T47D (cell line): ENCODE data around the gene SYT1.

Source experiments
- DNase-seq, 2 experiments: peaks; one replicate each; pipeline versions ENCODE4 v3.0.0 to v3.0.0-alpha.2; 2011 to 2012; ENCODE audit warnings: low read depth in 1 of 2, low spot score in 1 of 2
- JUND ChIP-seq: IDR thresholded peaks from 2 replicates; pipeline ENCODE4 v1.6.1; 2012; ENCODE audit warnings: low read depth
- in situ Hi-C: cut with HindIII; loops from 2 replicates; pipeline ENCODE4 v1.10.0; 2016; ENCODE audit warnings: low sequenced_read_pairs, low pct_unique_long_range_greater_than_20kb

Gene SYT1

DNA sequence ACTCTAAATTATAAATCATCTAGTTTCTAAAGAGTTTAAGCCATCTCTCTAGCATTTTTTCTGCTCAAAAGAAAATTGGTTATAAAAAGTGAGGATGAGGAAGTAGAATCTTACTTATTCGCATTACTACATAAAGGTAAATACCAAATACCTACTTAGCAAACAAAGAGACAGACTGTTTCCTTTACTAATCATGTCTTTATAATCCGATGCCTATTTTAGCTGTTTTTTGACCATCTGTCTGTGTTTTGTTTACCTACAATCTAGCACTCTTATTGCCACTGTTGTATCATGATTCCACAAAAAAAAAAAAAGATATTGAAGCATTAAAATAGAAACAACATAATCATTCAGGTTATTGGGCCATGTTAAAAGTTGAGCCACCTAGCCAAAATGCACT is 430.0 kb downstream of the SYT1 start:
- DNase-seq, result no peak
- peak; percentile 44; the same call in 1 of the 2 replicates for TF ChIP-seq JUND
- in situ Hi-C loops, result no loop called here

DNA sequence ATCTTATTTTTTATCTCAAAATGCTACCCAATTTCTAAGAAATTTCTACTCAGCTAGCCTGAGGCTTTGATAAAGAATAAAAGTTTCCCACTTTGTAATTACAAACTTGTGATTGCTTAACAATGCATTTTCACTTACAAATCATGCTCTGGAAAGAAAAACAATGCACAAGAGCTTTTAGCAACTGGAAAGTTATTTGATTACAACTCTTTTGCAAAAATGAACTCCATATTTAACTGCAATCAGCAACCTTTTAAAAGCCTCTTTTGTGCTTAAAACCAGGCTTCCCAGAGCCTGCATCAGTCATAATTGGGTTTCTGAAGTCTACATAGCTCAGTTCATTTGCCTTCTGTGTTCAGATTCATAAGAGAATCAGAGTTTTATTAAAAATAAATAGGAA is 431.0 kb downstream of the SYT1 start:
- TF ChIP-seq JUND, result no peak
- in situ Hi-C loops, result no loop called here
- DNase-seq, result no peak

DNA sequence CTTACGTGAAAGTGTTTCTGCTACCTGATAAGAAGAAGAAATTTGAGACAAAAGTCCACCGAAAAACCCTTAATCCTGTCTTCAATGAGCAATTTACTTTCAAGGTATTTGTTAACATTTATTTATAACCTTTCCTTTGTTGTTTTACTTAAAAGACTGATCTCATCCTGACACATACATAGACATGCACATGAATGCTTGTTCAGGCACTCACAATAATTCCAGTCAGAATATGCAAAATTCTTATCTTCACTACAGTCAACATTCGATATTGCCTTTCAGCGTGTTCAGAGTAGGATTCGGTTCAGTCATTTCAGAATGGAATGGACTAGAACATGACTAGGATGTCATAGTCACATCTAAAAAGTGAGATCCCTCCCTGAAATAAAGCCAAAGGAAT is 431.6 kb downstream of the SYT1 start:
- no peak for DNase-seq
- in situ Hi-C loops, result no loop called here
- no peak for TF ChIP-seq JUND

DNA sequence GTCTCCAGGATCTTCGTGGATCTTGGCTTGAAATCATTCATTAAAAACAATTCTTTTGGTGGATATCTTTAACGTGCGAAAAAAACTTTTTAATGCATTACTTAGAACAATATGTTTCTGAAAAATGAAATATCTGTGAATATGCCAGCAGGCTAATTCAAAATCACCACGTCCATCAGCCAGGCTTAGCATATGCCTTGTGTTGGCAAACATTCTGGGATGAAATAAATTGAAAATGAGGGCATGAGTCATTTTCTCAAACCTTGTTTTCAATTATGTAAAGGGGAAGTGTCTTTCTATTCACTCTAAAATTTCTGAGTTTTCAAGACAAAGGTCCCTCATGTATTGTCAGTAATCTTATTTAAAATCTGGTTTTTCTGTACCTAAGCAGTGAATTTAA is 432.3 kb downstream of the SYT1 start:
- no peak for DNase-seq
- no peak for TF ChIP-seq JUND
- in situ Hi-C loops, result no loop called here

DNA sequence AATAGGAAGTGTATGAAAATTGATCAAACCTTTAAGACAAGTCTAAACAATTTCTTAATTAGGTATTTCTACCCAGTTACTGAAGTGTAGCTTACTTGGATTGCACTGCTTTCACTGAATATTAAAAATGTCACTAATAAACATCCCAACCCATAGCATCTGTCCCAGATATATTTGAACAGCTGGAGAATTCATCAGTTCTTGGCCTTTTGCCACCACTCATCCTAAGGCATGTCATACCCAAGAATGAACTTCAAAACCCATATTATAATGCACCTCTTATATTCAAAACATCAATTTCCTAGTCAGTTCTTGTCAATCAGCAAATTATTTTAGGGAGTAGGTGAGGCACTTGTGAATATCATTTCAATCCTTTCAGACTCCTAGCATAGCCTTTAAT is 433.9 kb downstream of the SYT1 start:
- in situ Hi-C loops, result no loop called here
- DNase-seq, result no peak
- TF ChIP-seq JUND, result no peak

DNA sequence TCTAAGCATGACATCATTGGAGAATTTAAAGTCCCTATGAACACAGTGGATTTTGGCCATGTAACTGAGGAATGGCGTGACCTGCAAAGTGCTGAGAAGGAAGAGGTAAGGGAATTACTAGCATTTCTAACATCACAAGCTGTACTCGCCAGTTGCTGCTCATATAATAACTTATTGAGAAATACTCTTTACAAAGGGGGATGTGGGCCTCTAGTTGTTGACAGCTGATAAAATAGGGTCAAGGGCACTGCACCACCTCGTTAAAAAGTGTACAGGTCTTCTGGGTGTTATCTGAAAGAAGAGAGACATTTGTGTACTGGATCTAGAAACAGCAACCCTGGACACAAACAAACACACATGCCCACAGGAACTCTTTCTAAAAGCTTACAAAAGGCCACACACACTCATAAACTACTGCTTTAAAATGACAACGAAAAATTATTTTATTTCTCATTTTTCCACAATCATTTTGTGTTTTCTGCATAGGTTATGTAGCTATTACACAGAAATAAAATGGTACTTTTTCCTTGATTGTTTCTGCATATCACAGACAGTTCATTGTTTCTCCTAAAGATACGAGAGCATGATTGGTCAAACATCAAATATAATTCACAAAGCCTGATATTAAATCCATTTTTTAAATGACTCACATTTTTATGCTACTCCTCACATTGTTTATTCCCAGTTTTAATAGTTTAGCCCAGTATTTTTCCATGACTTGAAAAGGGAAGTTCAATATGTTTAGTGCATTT is 435.0 kb downstream of the SYT1 start:
- in situ Hi-C loops, result no loop called here
- no peak for DNase-seq
- 0 out of 2 replicates have a peak, but pooled peaks have one; percentile 66 for TF ChIP-seq JUND

DNA sequence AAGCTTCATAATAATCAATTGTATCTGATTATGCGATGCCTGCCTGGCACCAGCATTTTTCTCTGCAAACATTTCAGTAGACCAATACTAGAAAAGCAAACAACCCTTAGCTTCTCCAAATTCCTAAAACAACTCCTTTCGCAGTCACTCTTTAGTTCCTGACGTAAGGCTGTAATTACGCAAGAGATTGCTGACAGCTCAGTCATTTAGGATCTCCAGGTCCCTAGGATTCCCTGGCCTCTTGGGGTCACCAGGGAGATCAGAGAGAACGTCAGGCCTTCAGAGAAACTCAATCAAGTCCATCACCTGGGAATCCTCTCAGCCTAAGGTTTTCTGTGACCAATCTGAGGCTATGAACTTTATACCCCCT is 435.6 kb downstream of the SYT1 start:
- peak; percentile 35 to 74 for DNase-seq

DNA sequence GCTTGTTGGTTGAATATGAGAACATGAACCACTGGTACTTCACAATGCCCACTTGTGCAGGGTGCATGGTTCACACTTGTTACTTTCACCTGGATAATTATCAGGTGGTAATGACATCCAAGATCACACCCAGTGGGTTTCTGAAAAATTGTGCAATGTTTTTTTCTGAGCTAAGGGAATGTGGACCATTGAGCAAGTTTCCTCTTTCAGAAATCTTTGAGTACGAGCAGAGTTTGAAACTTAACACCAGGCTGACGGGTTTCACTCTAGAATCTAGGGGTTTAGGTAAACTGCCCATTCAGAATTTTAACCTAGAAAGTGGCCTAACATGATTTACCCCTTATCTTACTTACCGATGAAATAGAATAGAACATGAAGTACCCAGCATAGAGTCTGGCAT is 436.6 kb downstream of the SYT1 start:
- TF ChIP-seq JUND, result no peak
- in situ Hi-C loops, result no loop called here
- DNase-seq, result no peak

More for the DNA sequence above, 435.6 kb downstream of the SYT1 start:
- peak; percentile 0; the same call in 1 of the 2 replicates for TF ChIP-seq JUND
- in situ Hi-C loops, result no loop called here

DNA sequence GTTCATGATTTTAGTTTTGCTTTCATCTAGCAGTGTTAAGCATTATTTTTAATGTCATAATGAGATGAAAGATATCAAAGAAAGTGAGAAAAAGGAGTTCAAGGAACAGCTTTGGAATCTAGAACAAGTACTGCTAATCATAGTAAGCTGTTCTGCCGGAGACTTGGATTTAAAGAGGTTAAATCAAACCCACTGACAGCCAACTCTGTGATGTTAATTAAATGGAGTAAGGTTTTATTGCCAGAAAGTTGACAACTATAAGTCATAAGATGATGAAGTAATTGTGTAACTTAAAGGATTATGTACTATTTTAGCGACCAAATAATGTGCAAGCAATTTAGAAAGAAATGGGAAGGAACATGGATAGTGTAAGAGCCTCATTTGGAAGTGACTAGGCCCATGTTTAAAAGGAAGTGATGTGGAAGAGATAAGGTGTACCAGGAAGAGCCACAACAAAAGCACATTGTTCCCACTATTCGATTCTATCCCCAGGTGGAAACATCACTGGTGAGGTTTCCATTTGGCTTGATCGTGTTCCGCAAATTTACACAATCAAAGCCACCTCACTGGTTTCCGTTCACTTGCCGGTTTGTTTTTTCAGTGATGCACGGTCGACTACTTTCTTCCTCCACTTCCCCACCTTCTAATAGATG is 437.7 kb downstream of the SYT1 start:
- TF ChIP-seq JUND, result no peak
- in situ Hi-C loops, result no loop called here

DNA sequence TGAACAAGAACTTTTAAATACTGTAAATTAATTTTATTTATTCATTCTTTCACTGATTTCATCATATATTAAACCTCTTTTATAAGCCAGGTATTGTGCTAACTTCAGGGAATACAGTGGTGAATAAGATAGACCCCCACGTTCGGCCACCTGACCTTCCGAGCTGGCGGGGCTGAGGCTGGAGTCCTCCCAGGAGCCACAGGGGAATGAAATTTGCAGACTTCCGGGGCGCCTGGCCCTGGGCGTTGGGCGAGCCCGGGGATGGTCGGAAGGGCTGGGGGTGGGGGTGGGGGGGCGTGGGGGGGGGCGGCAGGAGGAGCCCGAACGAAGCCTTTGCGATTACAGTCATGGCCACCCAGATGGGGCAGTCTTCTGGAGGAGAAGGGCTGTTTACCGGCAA is 442.8 kb downstream of the SYT1 start:
- TF ChIP-seq JUND, result no peak
- DNase-seq, result no peak
- in situ Hi-C loops, result no loop called here

More for the DNA sequence above, 437.7 kb downstream of the SYT1 start:
- DNase-seq, result no peak

DNA sequence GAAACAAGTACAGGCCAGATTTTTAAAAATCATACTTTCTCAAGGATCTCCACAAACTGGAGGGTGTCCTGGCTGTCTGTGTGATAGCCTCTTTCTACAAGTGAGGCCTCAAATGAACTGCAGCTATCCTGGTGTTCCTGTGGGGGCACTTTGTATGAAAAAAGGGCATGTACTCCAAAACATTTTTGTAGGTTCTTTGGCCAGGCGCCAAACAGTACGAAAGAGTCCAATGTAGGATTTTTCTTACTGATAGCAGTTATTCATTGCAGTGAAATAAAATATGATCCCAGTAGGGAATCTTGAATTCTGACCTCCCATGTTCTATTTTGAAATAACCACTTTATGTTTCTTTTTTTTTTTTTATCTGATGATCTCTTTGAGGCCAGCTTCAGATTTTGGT is 444.5 kb downstream of the SYT1 start:
- no peak for TF ChIP-seq JUND
- in situ Hi-C loops, result no loop called here
- no peak for DNase-seq

DNA sequence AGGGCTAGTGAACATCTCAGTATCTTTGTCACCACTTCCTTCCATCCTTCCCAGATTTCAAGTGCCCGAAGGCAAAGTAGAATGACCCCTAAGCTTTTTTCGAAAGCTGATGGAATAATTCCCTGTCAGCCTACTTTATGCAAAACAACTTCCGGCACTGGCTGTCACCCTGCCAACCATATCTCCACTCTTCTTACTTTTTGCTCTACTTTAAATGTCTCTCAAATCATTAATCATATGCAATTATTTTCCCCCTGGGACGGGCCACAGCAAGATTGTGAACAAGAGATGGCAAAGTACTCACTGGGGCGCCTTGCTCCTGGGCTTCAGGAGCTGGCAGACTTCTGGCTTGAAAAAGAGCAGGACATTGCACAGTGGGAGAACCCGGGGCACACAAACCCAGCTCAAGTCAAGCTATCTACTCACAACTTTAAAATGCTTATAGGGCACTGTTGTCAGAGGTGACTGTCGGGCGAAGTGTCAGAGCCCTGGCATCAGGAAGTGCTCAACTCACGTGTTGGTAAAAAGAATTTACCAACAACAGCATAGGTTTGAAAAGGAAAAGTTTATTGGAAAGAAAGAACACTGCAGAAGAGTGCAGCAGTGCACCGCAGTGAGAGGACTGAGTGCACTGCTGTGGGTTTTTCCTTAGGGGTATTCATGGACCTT is 452.7 kb downstream of the SYT1 start:
- in situ Hi-C loops, result no loop called here
- TF ChIP-seq JUND, result no peak
- no peak for DNase-seq

DNA sequence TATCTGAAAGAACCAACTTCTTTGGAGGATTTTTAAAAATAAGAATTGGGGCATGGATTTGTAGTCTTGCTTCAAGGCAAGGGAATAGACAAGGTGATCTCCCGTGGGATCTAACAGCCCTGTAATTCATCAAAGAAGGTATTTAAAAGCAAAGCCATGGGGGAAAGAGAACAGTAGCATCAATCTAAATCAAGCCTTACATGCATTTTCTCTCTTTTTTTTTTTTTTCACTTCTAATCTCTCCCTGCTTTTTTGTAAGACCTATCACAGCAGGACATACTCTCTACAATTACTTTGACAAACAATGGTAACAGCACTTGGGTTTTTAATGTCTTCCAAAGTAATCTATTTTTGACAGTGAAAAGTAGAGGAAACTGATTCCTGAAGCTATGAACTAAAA is 458.3 kb downstream of the SYT1 start:
- in situ Hi-C loops, result no loop called here
- no peak for DNase-seq
- TF ChIP-seq JUND, result no peak

DNA sequence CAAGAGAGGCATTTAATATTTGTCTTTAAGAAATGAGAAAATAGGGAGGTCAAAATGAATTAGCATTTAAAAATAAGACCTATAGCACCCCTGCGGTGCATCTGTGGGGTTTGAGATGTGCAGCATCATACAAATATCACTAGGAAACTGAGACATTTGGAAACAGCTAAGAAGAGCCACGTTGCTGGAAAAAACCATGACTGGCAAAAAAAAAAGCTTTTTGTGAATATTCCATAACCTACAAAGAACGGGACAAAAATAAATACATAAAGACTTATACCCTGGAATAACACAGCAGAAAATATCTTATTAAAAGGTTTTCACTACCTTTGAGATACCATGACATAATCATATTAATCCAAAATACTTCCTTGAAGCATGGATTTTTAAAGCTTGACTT is 460.0 kb downstream of the SYT1 start:
- TF ChIP-seq JUND, result no peak
- DNase-seq, result no peak
- in situ Hi-C loops, result no loop called here
